HepG2 (cell line): ENCODE measurements around the gene MCC. TPM values are rescaled to one million over a fixed set of nuclear protein-coding genes. Genes with fewer than 3 reads are reported as not detected.

Experiments used
- ATAC-seq: fragments of 200-7000 bp; cut with Tn5 transposase; 3 replicates; pipeline ENCODE4 v1.9.1; 2020; ENCODE audit warnings: mild to moderate bottlenecking, moderate library complexity
- BruUV-seq: library from RNA; stranded (reverse); fragments of 400-500 nt; replicated peaks from 2 replicates; lab custom pipeline; 2021; lab: Mats Ljungman, UMichigan
- CTCF ChIA-PET: fragments of 300-600 bp; formaldehyde crosslinking; extraction: SDS; loops from one replicate; lab custom pipeline; 2021; ENCODE audit warnings: low total read pairs, inconsistent platforms, low intra/inter-chr PET ratio; lab: Yijun Ruan, JAX
- POLR2A ChIA-PET: fragments of 350-600 bp; sonication (Branson Sonifier 250); formaldehyde crosslinking; loops from one replicate; lab custom pipeline; 2020; ENCODE audit warnings: antibody characterized with exemption, inconsistent platforms; lab: Yijun Ruan, JAX
- DNase-seq: peaks from one replicate; pipeline ENCODE4 v3.0.0-alpha.2; 2015; ENCODE audit warnings: low spot score
- FAIRE-seq: peaks from 3 replicates; lab custom pipeline; 2011; peaks lifted over from hg19 to GRCh38; lab: Jason Lieb, UNC
- H2AFZ ChIP-seq: one replicate; pipeline ENCODE4 v1.6.1; 2011; ENCODE audit warnings: low read length, inconsistent platforms
- H3K27ac ChIP-seq: fragments of 300-600 bp; 3 replicates; pipeline ENCODE4 v1.8.0; 2011; ENCODE audit warnings: mixed run types, mild to moderate bottlenecking, mixed read lengths, low read length, inconsistent platforms; ENCODE audit not compliant: insufficient read depth; ENCODE audit errors: extremely low read length
- H3K27me3 ChIP-seq, 2 experiments: fragments of 200-600 bp in 1 of 2; 2 replicates in 1 of 2; 3 replicates in 1 of 2; pipeline versions ENCODE4 v1.6.0 to v1.8.0; 2011; ENCODE audit warnings: low read length in 2 of 2, mild to moderate bottlenecking in 2 of 2, moderate library complexity in 2 of 2, inconsistent platforms in 1 of 2; ENCODE audit not compliant: insufficient read depth in 2 of 2, control insufficient read depth in 1 of 2
- H3K36me3 ChIP-seq, 2 experiments: fragments of 200-600 bp in 1 of 2; replicated peaks in 1 of 2; 2 replicates in 1 of 2; 3 replicates in 1 of 2; pipeline versions ENCODE4 v1.5.1 to v1.8.0; 2011; ENCODE audit warnings: low read length in 2 of 2, inconsistent platforms in 1 of 2; ENCODE audit not compliant: insufficient read depth in 2 of 2, control insufficient read depth in 1 of 2
- H3K4me1 ChIP-seq: 2 replicates; pipeline ENCODE4 v1.5.1; 2012; ENCODE audit warnings: low read length, inconsistent platforms; ENCODE audit not compliant: insufficient read depth
- H3K4me2 ChIP-seq: 2 replicates; pipeline ENCODE4 v1.6.0; 2011; ENCODE audit warnings: low read depth, low read length, inconsistent platforms
- H3K4me3 ChIP-seq, 3 experiments: fragments of 200-600 bp in 1 of 3; sonication (generic), shearing (Covaris generic) in 1 of 3; replicated peaks in 1 of 3; 2 replicates each; pipeline ENCODE4 v1.5.1; 2011 to 2016; ENCODE audit warnings: low read length in 3 of 3, inconsistent platforms in 2 of 3, low read depth in 2 of 3, mild to moderate bottlenecking in 2 of 3, control low read depth in 1 of 3, mixed read lengths in 1 of 3; ENCODE audit not compliant: insufficient read depth in 1 of 3
- H3K79me2 ChIP-seq: one replicate; pipeline ENCODE4 v1.6.1; 2011; ENCODE audit warnings: low read length, inconsistent platforms; ENCODE audit not compliant: insufficient read depth
- H3K9ac ChIP-seq: 2 replicates; pipeline ENCODE4 v1.6.0; 2011; ENCODE audit warnings: mild to moderate bottlenecking, low read depth, low read length, inconsistent platforms; ENCODE audit not compliant: insufficient read depth
- H3K9me3 ChIP-seq: 2 replicates; pipeline ENCODE4 v1.5.1; 2012; ENCODE audit warnings: mild to moderate bottlenecking, low read length
- H4K20me1 ChIP-seq: 2 replicates; pipeline ENCODE4 v1.6.0; 2011; ENCODE audit warnings: inconsistent platforms, mild to moderate bottlenecking, low read length, moderate library complexity; ENCODE audit not compliant: insufficient read depth
- ATM ChIP-seq: fragments of 450-650 bp; IDR thresholded peaks from 2 replicates; pipeline ENCODE4 v1.7.1; 2017; ENCODE audit warnings: mild to moderate bottlenecking, borderline replicate concordance
- EED ChIP-seq: sonication (generic); formaldehyde crosslinking; IDR thresholded peaks from 2 replicates; pipeline ENCODE4 v1.5.0; 2020; ENCODE audit warnings: mild to moderate bottlenecking, missing genetic modification reagents
- ELF3 ChIP-seq: IDR thresholded peaks from 2 replicates; pipeline ENCODE4 v1.6.1; 2016; ENCODE audit warnings: missing genetic modification reagents, missing compliant biosample characterization
- HMG20B ChIP-seq: conservative IDR thresholded peaks from 2 replicates; pipeline ENCODE4 v1.6.1; 2016; ENCODE audit warnings: missing genetic modification reagents, missing compliant biosample characterization
- HNF1B ChIP-seq: sonication (generic); formaldehyde crosslinking; IDR thresholded peaks from 2 replicates; pipeline ENCODE4 v1.5.1; 2020; ENCODE audit warnings: mild to moderate bottlenecking, moderate library complexity, missing genetic modification reagents
- ISX ChIP-seq: sonication (generic); formaldehyde crosslinking; conservative IDR thresholded peaks from 2 replicates; pipeline ENCODE4 v1.5.0; 2020; ENCODE audit warnings: missing genetic modification reagents
- KMT2A ChIP-seq: sonication (generic); formaldehyde crosslinking; IDR thresholded peaks from 2 replicates; pipeline ENCODE4 v1.4.0; 2020; ENCODE audit warnings: missing genetic modification reagents
- MAF1 ChIP-seq: sonication (generic); formaldehyde crosslinking; IDR thresholded peaks from 2 replicates; pipeline ENCODE4 v1.5.0; 2020; ENCODE audit warnings: missing genetic modification reagents, borderline replicate concordance
- MLLT10 ChIP-seq: sonication (generic); formaldehyde crosslinking; IDR thresholded peaks from 2 replicates; pipeline ENCODE4 v1.4.0; 2020; ENCODE audit warnings: missing genetic modification reagents
- MTF2 ChIP-seq: sonication (generic); formaldehyde crosslinking; IDR thresholded peaks from 2 replicates; pipeline ENCODE4 v1.5.0; 2020; ENCODE audit warnings: missing genetic modification reagents, borderline replicate concordance
- POLR2AphosphoS5 ChIP-seq: IDR thresholded peaks from 2 replicates; pipeline ENCODE4 v1.6.1; 2012; ENCODE audit warnings: low read depth, low read length
- RARA ChIP-seq: IDR thresholded peaks from 2 replicates; pipeline ENCODE4 v1.6.1; 2016; ENCODE audit warnings: missing genetic modification reagents, missing compliant biosample characterization
- SRSF1 ChIP-seq: fragments of 200-400 bp; formaldehyde crosslinking; optimal IDR thresholded peaks from 2 replicates; pipeline ENCODE3; 2017; ENCODE audit warnings: mild to moderate bottlenecking, low read depth, low read length, moderate library complexity
- SRSF9 ChIP-seq: fragments of 200-400 bp; formaldehyde crosslinking; IDR thresholded peaks from 2 replicates; pipeline ENCODE4 v1.6.1; 2018; ENCODE audit warnings: borderline replicate concordance, mild to moderate bottlenecking, low read depth, low read length; ENCODE audit not compliant: insufficient read depth, poor library complexity, severe bottlenecking
- YEATS4 ChIP-seq: sonication (generic); formaldehyde crosslinking; IDR thresholded peaks from 2 replicates; pipeline ENCODE4 v1.4.0; 2020; ENCODE audit warnings: missing genetic modification reagents, borderline replicate concordance
- ZBTB7A ChIP-seq: sonication (generic); formaldehyde crosslinking; IDR thresholded peaks from 2 replicates; pipeline ENCODE4 v1.8.0; 2022; ENCODE audit warnings: mild to moderate bottlenecking, missing genetic modification reagents
- ZNF547 ChIP-seq: sonication (generic); formaldehyde crosslinking; IDR thresholded peaks from 2 replicates; pipeline ENCODE4 v1.5.1; 2020; ENCODE audit warnings: mild to moderate bottlenecking, missing genetic modification reagents
- ZNF616 ChIP-seq: sonication (generic); formaldehyde crosslinking; IDR thresholded peaks from 2 replicates; pipeline ENCODE4 v1.5.0; 2020; ENCODE audit warnings: low read depth, mild to moderate bottlenecking, missing genetic modification reagents
- WGBS: methylation state at CpG from one replicate; pipeline ENCODE4 v1.1.6; 2017; ENCODE audit warnings: low lambda C conversion rate; 5-methylcytosine and 5-hydroxymethylcytosine counted together
- in situ Hi-C: cut with HindIII; loops from 2 replicates; pipeline ENCODE4 v1.10.0; 2017; ENCODE audit warnings: low pct_unique_long_range_greater_than_20kb; ENCODE audit not compliant: extremely low pct_ligation_motif_present
- intact Hi-C: fragments of 100-400 bp; cut with micrococcal nuclease; formaldehyde crosslinking; loops from one replicate; pipeline ENCODE4 v1.10.0; 2022; ENCODE audit not compliant: unreplicated experiment
- polyA plus RNA-seq, 8 experiments: library from polyadenylated mRNA; depleted of rRNA in 3 of 8; stranded (reverse) in 7 of 8; unstranded in 1 of 8; fragments of >200 nt; fragmentation: Illumina TruSeq in 4 of 8; extraction: Trizol in 4 of 8; gene quantifications; 2 replicates each; pipeline versions ENCODE4 v1.2.1 to v1.2.3, GENCODE V29; 2011 to 2016; ENCODE audit warnings: low read depth in 4 of 8, missing spikeins in 1 of 8, mixed read lengths in 1 of 8; ENCODE audit not compliant: insufficient read depth in 1 of 8
- total RNA-seq, 5 experiments: library from RNA; depleted of rRNA; stranded (reverse); fragments of >200 nt; fragmentation: Illumina TruSeq; extraction: Trizol; gene quantifications; 2 replicates each; pipeline ENCODE4 v1.2.3, GENCODE V29; 2016; ENCODE audit warnings: low read depth in 1 of 5
- TF ChIP-seq, protein P1 (sequence below): sonication (generic); formaldehyde crosslinking; IDR thresholded peaks from 2 replicates; pipeline ENCODE4 v1.8.0; 2022; ENCODE audit warnings: mild to moderate bottlenecking, missing genetic modification reagents, moderate library complexity

The MCC gene
- total and polyA plus RNA-seq, 2 of the 13 experiments (the other 11 are each of a cell fraction or from before 2014, with no cell fraction given): 0.55 to 2.4 TPM

- FAIRE-seq (no peak), DNase-seq (no peak)
- WGBS: 75% methylated on average over 3 of the region's 3 CpGs
These were observed 394.7 kb downstream of the MCC start for GRCh38 chr5:113093558-113093957.

More at GRCh38 chr5:113093558-113093957, 394.7 kb downstream of the MCC start:
- Histone ChIP-seq H3K4me3 (no peak overlapping the region), H3K27me3 (no peaks in the 10 kb centered on the region), H3K27ac (no peak overlapping the region), H3K9me3 (no peaks in the 10 kb centered on the region), H2AFZ (no peak overlapping the region), H3K4me2 (no peak overlapping the region), H3K4me1 (no peaks in the 10 kb centered on the region), H3K9ac (no peak overlapping the region), H3K79me2 (no peaks in the 10 kb centered on the region), H4K20me1 (no peaks in the 10 kb centered on the region), H3K36me3 (no peaks in the 10 kb centered on the region)
- BruUV-seq: no TSS peak
- ATAC-seq: no peak
- ChIA-PET POLR2A (no interaction called here), CTCF (no interaction called here)
- intact Hi-C loops: no loop called here
- TF ChIP-seq ZNF616 (CRISPR knock-in tag): no peak
- no peak for TF ChIP-seq SRSF1
- TF ChIP-seq MLLT10 (CRISPR knock-in tag): no peak
- TF ChIP-seq ZNF547 (CRISPR knock-in tag): no peak
- no peak for TF ChIP-seq EED
- TF ChIP-seq KMT2A: no peak
- no peak for TF ChIP-seq HMG20B (CRISPR knock-in tag)
- no peak for TF ChIP-seq MAF1 (CRISPR knock-in tag)
- TF ChIP-seq POLR2AphosphoS5: no peak
- TF ChIP-seq YEATS4 (CRISPR knock-in tag): no peak
- TF ChIP-seq MTF2 (CRISPR knock-in tag): no peak
- TF ChIP-seq, protein P1, sequence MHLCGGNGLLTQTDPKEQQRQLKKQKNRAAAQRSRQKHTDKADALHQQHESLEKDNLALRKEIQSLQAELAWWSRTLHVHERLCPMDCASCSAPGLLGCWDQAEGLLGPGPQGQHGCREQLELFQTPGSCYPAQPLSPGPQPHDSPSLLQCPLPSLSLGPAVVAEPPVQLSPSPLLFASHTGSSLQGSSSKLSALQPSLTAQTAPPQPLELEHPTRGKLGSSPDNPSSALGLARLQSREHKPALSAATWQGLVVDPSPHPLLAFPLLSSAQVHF: no peak
- no peak for TF ChIP-seq RARA (CRISPR knock-in tag)
- no peak for TF ChIP-seq ZBTB7A (CRISPR knock-in tag)
- no peak for TF ChIP-seq HNF1B
- TF ChIP-seq ISX (CRISPR knock-in tag): no peak
- no peak for TF ChIP-seq ATM
- no peak for TF ChIP-seq ELF3 (CRISPR knock-in tag)
- TF ChIP-seq SRSF9: no peak
- in situ Hi-C loops: no loop called here
